Skin of body (tissue), 2 donors: Measurements from ENCODE around the gene C10orf71. TPM values are rescaled to one million over a fixed set of nuclear protein-coding genes. Genes with fewer than 3 reads are reported as not detected.

Source experiments
- DNase-seq: peaks from one replicate; lab custom pipeline; 2025; lab: John Stamatoyannopoulos, UW
- total RNA-seq: library from RNA; depleted of rRNA; stranded (reverse); fragments of >200 nt; gene quantifications from one replicate; pipeline ENCODE4 v1.2.3, GENCODE V29; 2014

The C10orf71 gene
- total RNA-seq, 1 donor from 2014 or later, result 2.2 TPM

DNA sequence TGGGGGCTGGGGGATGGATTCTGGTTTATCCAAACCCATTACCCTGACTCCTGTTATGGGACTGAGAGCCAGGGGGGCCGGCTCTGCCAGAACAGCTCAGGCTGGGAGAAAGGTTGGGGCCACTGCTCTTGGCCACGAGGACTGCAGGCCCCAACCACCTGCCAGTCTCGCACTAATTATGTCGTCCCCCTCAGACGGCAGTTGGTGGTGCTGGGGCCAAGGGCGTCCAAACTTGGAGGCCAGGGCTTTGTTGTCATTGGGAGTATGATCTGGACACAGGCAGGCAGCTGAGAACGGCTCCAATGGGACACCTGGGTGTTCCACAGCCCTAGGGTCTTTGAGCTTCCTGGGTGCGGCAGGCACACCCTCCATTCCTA is 62.2 kb downstream of the C10orf71 start:
- no peak for DNase-seq

DNA sequence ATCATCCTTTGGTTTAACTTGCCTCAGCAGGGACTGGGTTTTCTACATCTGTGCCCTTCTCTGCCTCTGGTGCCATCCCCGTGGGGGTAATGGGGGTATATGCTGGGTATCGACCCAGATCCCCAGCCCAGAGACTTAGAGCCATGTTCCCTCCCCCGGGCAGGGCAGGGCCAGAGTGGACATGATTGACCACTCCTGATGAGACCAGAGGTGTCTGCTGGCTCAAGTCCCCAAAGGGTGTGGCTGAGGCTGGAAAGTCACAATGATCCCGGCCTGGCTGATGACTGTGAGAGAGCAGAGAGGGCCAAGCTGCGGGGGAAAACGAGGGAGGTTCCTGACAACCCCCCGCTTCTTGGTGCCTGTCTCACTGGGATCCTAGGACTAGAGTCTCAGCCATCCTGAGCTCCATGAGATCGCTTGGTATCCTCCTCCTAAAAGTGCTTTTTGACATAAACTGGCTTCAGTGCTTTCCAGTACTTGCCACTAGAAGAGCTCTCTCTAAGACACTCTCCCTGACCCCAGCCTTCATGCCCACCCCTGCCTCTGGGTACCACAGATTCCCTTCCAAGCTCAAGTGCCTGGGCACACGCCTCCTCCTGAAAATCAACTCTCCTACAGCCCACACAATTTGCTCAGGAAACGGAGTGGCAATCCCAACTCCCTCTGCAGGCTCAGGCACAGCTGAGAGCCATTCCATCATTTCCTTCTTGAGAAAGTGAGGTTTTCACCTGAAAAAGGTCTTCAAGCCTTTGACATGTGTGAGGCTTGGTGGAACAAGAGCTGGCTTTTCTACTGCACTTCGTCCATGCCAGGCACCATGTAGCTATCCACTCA is 63.0 kb downstream of the C10orf71 start:
- no peak for DNase-seq

GRCh38 chr10:49362596-49363260 is 63.8 kb downstream of the C10orf71 start:
- no peak for DNase-seq

DNA sequence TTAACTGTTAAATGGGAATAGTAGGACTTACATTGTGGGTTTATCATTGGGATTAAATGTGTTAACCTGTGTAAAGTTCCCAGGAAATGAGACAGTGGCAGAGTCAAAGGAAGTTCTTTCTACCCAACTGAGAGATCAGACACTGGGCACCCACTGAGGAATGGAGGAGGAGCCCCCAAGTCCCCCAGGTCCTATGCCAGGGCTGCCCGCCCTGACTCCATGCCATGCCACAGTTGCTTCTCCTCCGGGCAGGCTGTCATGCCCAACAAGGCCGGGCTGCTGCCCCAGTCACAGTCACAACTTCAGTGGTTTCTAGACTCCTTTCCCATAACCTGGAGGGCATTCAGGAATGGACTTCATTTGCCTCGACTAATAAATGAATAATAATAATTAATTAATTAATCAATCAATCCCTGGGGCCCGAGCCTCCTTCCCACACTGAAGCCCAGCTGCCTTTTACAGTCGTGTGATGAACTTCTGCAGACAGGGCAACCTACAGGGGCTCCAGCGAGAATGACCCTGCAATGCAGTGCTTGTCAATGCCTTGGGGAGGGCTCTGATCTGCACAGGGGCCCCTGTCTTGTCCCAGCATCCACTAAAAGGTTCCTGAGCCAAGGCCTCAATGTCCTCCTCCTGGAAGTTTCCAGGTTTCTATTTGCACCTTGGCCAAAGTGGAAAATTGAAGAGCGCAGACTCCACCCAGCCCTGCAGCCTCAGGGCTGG is 64.5 kb downstream of the C10orf71 start:
- no peak for DNase-seq

GRCh38 chr10:49364051-49364450 is 65.1 kb downstream of the C10orf71 start:
- no peak for DNase-seq

- DNase-seq, result no peak
Measured at GRCh38 chr10:49364747-49365146, 65.8 kb downstream of the C10orf71 start.

GRCh38 chr10:49365275-49365674 is 66.3 kb downstream of the C10orf71 start:
- DNase-seq, result no peak

GRCh38 chr10:49365675-49366415 is 66.9 kb downstream of the C10orf71 start:
- DNase-seq, result no peak

DNA sequence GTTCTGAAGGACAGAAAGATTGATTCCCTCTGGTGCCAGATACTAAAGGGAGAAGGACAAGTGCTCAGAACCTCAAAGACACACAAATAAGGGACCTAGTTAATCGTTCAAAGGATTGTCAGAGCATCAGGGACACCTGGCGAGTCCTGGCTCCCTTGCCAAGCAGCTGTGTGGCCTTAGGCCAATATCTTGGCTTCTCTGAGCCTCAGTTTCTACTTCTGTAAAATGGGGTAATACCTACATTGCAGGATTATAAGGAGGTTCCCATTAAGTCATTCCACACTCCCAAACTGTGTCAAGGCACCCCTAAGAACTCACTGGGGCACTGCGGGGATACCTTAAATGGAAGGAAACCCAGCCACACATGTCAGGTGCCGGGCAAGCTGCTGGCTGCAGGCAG is 67.5 kb downstream of the C10orf71 start:
- DNase-seq, result no peak

- DNase-seq, result no peak
Measured at GRCh38 chr10:49367600-49367999, 68.6 kb downstream of the C10orf71 start.

DNA sequence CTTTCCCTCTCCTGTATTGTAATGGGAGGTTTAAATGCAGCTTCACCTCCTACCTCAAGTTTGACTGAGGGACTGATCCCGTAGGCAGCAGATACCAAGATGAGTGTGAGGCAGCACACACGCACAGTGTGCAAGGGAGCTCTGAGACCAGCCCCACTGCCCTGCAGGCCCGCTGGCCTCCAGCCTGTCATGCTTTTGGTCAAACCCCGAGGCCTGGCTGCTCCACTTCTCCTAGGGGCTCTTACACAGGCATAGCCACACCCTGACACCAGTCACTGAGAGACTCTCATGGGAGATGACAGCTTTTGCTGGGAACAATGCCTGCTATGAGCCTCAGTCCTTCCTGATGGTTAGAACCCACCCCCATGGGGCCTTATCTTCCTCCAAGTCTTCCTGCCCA is 69.3 kb downstream of the C10orf71 start:
- no peak for DNase-seq

GRCh38 chr10:49369216-49370162 is 70.5 kb downstream of the C10orf71 start:
- DNase-seq, result no peak

DNA sequence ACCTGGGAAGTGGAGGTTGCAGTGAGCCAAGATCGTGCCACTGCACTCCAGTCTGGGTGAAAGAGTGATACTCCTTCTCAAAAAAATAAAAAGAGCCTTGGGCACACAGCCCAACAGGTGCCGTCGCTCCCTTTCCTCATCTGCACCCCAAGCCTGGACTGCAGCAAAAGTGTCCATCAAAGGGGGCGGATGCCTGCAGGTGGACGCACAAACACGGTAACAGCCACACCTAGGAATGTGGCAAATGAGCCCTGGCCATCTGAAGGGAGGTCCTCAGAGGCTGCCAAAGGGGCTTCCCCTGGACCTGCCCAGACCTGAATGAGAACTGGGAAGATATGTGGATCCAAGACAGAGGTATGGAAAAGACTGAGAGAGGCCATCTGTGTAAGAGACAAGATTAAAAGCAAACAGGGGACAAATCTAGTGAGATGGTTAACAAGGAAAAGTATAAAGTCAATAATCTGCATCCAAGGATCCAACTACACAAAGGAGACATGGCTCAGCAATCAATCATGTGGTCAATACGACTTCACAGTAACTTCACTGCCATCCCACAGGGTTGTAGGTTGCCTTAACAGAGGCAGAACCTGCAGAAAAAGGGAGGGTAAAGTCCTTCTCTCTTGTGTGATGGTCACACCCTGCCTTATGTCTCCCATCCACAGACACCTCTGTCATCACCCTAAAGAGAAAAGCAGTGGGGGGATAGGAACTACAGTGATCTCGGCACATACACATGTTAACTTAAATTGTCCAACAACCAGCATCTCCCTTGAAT is 71.5 kb downstream of the C10orf71 start:
- DNase-seq, result no peak

DNA sequence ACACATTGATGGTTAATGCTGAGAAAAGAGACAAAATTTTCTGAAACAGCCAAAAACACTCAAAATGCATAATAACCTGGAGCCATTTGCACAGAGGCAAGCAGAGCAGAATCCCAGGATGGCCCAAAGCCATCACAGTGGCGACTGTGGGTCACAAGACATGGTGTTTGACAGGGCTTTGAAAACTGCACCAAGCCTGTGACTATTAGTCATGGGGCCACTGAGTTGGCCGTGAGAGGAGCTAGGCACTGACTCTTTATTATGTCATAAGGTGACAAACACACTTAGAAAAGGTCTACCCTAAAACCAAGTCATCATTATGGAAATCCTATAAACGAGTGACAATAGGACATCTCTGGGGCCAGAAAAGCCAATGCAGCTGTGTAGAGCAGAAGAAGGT is 73.0 kb downstream of the C10orf71 start:
- DNase-seq, result no peak

DNA sequence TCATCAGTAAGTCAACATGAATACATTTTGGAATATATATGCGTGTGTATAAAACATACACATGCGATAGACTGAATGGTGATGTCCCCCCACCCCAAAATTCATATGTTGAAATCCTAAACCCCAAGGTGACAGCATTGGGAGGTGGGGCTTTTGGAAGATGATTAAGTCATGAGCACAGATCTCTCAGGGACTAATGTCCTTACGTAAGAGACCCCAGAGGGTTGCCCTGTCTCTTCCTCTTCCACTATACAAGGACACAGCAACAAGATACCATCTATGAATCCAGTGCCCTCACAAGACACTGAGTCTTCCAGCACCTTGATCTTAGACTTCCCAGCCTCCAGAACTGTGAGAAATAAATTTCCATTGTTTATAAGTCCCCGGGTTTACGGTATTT is 74.4 kb downstream of the C10orf71 start:
- DNase-seq, result no peak

DNA sequence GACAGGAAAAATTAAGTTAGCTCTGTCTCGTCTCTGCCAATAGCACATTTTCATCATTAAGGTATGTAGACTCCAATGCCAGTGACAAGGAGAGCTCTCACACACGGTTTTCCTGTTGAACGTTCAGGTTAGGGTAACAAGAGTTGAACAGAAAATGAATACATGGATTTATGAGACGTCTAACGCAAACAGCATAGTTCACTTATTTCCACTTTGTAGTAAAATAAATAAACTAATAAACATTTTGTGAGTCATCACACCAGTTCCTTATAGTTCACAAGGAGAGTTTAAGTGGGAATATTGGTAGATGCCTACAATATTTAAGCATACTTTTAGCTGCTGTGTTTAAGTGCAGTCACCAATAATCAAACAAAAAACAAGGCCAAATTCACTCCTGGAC is 75.8 kb downstream of the C10orf71 start:
- DNase-seq, result no peak

- DNase-seq, result no peak
Measured at GRCh38 chr10:49375611-49376010, 76.6 kb downstream of the C10orf71 start.
